Ovary (tissue), 3 donors: ENCODE results near the gene EXD3.

Experiments used
- EP300 ChIP-seq: sonication (generic); formaldehyde crosslinking; IDR thresholded peaks from one replicate; pipeline ENCODE4 v1.6.1; 2017; ENCODE audit warnings: antibody characterized with exemption
- POLR2A ChIP-seq: fragments of 450-650 bp; IDR thresholded peaks from one replicate; pipeline ENCODE4 v1.6.1; 2017; ENCODE audit warnings: antibody characterized with exemption, mild to moderate bottlenecking, moderate library complexity
- TF ChIP-seq, protein P1 (sequence below), 3 donors: fragments of 450-650 bp in 2 of 3; fragments of 200-600 bp in 1 of 3; IDR thresholded peaks; one replicate each; pipeline versions ENCODE4 v1.5.1 to v1.8.0; 2016 to 2022; ENCODE audit warnings: antibody characterized with exemption in 3 of 3, mild to moderate bottlenecking in 1 of 3
- donor health status: DM: no; HTN: no; CAD: no.

DNA sequence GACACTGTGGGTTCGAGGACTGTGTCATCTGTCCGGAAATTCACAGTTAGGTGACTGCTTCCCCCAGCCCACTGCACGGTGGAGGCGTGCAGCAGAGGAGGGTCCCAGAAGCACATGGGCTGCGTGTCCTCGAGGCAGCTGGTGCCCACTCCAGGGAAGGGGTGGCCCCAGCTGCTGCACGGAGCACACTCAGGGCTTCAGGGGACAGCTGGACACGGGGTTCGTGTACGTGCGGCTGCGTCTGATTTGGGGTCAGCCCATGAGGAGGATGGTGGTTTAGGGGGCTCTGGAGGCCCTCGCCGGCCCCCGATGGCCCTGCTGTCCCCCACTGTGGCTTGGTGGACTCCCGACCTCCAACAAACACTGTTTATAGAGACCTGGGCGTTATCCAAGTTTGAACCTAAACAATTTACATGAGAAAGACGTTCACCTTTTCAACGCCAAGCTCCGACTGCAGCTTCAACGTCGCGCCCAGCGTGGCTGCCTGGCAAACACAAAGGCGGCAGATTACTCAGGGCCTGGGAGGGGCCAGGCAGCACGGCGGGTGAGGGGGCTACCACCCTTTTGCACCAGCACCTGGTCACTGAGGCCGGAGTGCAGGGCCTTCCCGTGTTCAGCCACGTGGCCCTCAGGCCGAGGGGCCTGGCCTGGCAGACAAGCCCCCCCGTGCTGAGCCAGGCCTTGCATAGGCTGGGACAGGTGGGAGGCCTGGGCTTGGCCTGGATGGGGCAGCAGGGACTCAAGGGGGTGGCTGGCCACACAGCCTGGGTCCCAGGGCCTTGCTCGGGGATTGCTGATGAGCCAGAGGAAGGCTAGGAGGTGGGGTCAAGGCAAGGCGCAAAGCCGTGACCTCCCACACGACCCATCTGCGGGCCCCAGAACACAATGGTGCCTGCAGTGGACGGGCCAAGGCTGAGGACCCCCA, 55.2 kb downstream of the EXD3 start:
- TF ChIP-seq, protein P1, sequence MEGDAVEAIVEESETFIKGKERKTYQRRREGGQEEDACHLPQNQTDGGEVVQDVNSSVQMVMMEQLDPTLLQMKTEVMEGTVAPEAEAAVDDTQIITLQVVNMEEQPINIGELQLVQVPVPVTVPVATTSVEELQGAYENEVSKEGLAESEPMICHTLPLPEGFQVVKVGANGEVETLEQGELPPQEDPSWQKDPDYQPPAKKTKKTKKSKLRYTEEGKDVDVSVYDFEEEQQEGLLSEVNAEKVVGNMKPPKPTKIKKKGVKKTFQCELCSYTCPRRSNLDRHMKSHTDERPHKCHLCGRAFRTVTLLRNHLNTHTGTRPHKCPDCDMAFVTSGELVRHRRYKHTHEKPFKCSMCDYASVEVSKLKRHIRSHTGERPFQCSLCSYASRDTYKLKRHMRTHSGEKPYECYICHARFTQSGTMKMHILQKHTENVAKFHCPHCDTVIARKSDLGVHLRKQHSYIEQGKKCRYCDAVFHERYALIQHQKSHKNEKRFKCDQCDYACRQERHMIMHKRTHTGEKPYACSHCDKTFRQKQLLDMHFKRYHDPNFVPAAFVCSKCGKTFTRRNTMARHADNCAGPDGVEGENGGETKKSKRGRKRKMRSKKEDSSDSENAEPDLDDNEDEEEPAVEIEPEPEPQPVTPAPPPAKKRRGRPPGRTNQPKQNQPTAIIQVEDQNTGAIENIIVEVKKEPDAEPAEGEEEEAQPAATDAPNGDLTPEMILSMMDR (IDR thresholded peaks at IDR 0.05), result no peak
- TF ChIP-seq POLR2A, result no peak
- TF ChIP-seq EP300, result no peak
